H1 (cell line): ENCODE results near the gene NUDT7. TPM values are rescaled to one million over a fixed set of nuclear protein-coding genes. Genes with fewer than 3 reads are reported as not detected.

ENCODE experiments used
- CTBP2 ChIP-seq: IDR thresholded peaks from 2 replicates; pipeline ENCODE4 v1.7.0; 2011; ENCODE audit warnings: borderline replicate concordance, mild to moderate bottlenecking, moderate library complexity, mixed read lengths, low read length; ENCODE audit not compliant: insufficient read depth, insufficient read length
- TCF12 ChIP-seq: IDR thresholded peaks from 2 replicates; pipeline ENCODE4 v1.6.1; 2011; ENCODE audit warnings: low read depth, mild to moderate bottlenecking, low read length
- ZNF274 ChIP-seq: IDR thresholded peaks from 2 replicates; pipeline ENCODE4 v1.7.0; 2012; ENCODE audit warnings: low read length, borderline replicate concordance; ENCODE audit errors: extremely low read depth
- polyA plus RNA-seq, 7 experiments: library from polyadenylated mRNA; depleted of rRNA in 3 of 7; stranded (reverse) in 5 of 7; unstranded in 2 of 7; fragments of >200 nt in 5 of 7; fragments of 200-250 nt in 2 of 7; gene quantifications; 1 replicate in 5 of 7; 2 replicates in 1 of 7; 4 replicates in 1 of 7; pipeline versions ENCODE4 v1.2.1 to v1.2.3, GENCODE V29; 2011 to 2013; ENCODE audit warnings: missing spikeins in 2 of 7, mixed read lengths in 2 of 7
- total RNA-seq: library from RNA; stranded (reverse); fragmentation: NEBNext Ultra II Directional; extraction: Animal tissue kit (Norgen Biotek cat#: 25700); gene quantifications from 2 replicates; pipeline ENCODE4 v1.2.1, GENCODE V29; 2021

The NUDT7 gene
- total and polyA plus RNA-seq, 2 of the 8 experiments (the other 6 are each of a cell fraction or from before 2014, with no cell fraction given), result 8.8 to 19.7 TPM

DNA sequence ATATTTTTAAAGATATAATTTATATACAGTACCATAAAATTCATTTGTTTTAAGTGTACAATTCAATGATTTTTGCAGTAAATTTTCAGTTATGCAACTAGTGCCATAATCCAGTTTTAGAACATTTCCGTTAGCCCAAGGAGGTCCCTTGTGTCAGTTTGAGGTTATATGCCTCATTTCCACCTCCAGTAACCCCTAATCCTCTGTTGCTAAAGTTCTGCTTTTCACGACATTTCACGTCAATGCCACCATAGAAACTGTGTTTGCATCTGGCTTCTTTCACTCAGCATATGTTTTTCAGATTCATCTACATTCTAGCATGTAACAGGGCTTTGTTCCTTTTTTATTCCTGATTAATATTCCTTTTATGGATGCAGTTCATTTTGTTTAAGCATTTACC is 42.4 kb upstream of the NUDT7 start (continued):
- TF ChIP-seq ZNF274 (no peak), CTBP2 (no peak), TCF12 (no peak)
